Measurements from ENCODE around the gene NGEF.

NGEF gene

DNA sequence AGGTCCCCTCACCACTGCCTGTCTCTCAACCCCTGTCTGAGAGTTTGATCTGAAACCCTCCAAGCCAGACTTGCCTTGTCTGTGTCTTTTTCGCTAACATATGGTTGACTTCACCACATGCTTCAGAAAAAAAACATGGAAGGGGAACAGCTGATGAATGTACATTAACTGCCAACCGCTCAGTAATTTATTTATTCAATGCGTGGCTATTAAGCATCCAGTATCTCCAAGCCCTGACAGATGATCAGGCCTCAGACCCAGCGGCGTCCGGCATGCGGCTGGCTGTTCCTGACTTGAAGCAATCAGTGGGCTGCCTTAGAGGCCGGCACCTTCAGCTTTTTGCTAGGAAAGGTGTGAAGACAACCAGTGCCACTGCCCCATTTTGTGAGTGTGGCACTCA lies 62.3 kb downstream of the NGEF start:
- TF ChIP-seq ZFX (IDR thresholded peaks at IDR 0.05; ENCODE audit: borderline replicate concordance), result no peak
- TF ChIP-seq, protein P1, sequence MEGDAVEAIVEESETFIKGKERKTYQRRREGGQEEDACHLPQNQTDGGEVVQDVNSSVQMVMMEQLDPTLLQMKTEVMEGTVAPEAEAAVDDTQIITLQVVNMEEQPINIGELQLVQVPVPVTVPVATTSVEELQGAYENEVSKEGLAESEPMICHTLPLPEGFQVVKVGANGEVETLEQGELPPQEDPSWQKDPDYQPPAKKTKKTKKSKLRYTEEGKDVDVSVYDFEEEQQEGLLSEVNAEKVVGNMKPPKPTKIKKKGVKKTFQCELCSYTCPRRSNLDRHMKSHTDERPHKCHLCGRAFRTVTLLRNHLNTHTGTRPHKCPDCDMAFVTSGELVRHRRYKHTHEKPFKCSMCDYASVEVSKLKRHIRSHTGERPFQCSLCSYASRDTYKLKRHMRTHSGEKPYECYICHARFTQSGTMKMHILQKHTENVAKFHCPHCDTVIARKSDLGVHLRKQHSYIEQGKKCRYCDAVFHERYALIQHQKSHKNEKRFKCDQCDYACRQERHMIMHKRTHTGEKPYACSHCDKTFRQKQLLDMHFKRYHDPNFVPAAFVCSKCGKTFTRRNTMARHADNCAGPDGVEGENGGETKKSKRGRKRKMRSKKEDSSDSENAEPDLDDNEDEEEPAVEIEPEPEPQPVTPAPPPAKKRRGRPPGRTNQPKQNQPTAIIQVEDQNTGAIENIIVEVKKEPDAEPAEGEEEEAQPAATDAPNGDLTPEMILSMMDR (IDR thresholded peaks at IDR 0.05), result no peak
- H3K27ac ChIP-seq, result no peak overlapping the region

DNA sequence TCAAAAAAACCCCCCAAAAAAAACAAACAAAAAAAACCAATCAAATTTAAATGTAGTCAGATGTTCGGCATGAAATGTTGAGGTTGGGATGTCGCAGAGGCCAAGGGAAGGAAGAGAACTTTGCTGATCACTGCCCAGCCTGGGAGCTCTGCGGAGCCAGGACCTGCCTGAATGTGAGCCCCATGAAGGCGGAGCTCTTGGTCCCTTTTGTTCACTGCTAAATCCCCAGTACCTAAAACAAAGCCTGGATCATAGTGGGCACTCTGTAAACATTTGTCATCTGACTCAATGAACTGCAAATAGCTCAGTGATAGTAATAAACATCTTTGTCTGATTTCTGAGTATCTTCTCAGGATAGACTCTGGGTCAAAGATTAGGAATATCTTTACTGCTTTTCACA lies 64.0 kb downstream of the NGEF start:
- H3K27ac ChIP-seq, result no peak overlapping the region
- TF ChIP-seq, protein P1 (IDR thresholded peaks at IDR 0.05), result no peak
- TF ChIP-seq ZFX (IDR thresholded peaks at IDR 0.05; ENCODE audit: borderline replicate concordance), result no peak

DNA sequence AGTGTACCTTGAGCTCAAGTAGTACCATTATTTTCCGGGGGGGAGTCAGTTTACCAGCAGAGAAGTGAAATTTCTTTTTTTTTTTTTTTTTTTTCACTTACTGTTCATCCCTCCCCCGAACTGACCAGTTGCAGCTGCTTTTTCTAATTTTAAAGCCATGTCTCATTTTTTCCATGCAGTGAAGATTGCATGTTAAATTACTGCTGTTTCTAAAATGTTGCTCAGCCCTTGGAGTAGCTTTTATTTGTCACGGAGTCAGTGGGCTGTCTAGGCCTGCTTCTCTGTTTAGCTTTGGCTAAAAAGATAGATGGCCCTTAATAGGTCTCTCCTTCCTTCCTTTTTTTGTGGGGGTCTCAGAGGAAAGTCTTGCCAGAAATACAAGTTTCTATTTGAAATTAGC lies 70.2 kb downstream of the NGEF start:
- TF ChIP-seq, protein P1 (IDR thresholded peaks at IDR 0.05), result no peak
- no peak overlapping the region for H3K27ac ChIP-seq

DNA sequence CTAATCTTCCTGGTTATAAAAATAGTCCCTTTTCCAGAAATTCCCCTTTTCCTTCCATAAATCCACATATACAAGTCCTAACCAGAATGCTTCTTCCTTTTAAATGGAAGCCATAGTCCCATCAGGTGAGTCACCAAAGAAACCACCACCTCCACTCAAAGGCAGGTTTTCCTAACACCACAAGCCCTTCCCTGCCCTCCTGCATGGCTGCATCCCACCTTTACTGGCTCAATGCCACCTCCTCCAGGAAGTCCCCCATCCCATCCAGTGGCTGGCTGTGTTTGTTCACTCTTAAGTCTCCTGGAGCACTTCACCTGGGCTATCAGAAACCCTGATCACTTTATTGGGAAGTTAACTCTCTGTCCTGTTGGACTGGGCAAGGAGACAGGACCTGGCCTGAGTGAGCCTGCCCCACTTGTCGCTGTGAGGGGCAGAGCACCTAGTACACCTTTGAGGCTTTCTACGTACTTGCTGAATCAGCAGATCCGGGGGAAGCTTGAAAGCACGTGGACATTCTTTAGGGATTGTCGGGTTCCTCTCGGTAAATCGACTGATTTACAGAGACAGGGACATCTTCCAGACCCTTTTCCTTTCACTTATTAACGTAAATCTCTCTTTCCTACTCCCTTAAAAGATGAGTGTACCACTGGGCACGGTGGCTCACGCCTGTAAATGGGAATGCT lies 71.0 kb downstream of the NGEF start:
- TF ChIP-seq ZFX (IDR thresholded peaks at IDR 0.05; ENCODE audit: borderline replicate concordance), result no peak
- TF ChIP-seq, protein P1 (IDR thresholded peaks at IDR 0.05), result no peak
- H3K27ac ChIP-seq, result no peak overlapping the region

DNA sequence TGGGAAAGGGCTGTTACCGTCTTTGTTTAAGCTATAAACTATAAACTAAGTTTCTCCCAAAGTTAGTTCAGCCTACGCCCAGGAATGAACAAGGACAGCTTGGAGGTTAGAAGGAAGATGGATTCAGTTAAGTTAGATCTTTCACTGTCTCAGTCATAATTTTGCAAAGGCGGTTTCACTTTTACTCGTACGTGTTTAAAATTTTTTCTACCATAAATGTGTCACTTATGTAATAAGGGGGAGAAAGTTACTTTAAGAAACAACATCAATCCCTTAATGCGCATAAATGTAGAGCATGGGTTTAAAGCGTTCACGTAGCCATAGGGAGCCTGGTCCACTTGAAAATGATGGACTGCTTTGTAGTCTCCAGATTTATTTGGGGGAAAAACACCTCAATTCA lies 71.7 kb downstream of the NGEF start:
- H3K27ac ChIP-seq, result no peak overlapping the region
- no peak for TF ChIP-seq ZFX (IDR thresholded peaks at IDR 0.05; ENCODE audit: borderline replicate concordance)
- TF ChIP-seq, protein P1 (IDR thresholded peaks at IDR 0.05), result no peak

DNA sequence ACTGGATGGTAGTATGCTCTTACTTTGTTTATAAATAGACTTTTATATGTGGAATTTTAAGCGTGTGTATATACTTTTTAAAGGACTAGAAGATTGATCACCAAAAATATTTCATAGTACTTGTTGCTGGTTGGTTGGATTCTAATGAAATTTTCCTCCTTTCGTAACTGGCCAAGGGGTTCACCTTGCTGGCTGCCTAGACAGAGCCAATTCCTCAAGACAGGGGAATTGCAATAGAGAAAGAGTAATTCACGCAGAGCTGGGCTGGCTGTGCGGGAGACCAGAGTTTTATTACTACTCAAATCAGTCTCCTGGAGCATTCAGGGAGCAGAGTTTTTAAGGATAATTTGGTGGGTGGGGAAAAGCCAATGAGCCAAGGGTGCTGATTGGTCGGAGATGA lies 72.3 kb downstream of the NGEF start:
- no peak for TF ChIP-seq ZFX (IDR thresholded peaks at IDR 0.05; ENCODE audit: borderline replicate concordance)
- TF ChIP-seq, protein P1 (IDR thresholded peaks at IDR 0.05), result no peak
- H3K27ac ChIP-seq, result no peak overlapping the region

DNA sequence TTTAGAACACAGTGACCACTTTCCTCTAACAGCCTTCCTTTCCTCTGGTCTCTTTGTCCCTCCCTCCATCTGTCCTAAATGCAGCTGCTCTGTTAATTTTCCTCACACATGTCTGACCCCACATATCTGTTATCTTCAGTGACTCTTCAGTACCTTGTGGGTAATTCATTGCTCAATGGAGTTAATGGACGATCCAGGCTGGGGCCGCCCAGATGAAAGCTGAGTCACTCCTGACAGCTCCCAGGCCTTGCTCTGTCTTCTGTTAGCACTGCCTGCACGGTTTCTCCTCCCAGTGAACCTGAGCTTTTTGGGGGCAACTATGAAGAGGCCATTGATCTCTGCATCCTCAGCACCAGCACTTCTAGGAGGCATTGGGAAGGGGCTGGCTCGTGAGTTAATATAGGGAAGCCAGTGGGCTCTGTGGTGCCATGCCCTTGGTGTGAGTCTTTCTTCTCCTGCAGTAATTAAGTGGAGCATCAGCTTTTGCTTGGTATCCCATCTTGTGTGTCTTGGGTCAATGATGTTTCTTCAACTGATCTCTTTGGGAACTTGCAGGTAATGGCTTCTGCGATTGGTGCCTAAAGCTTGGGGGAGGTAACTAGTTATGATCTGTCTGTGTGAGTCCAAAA lies 75.7 kb downstream of the NGEF start:
- no peak overlapping the region for H3K27ac ChIP-seq
- TF ChIP-seq, protein P1 (IDR thresholded peaks at IDR 0.05), result no peak
- no peak for TF ChIP-seq ZFX (IDR thresholded peaks at IDR 0.05; ENCODE audit: borderline replicate concordance)

Measured in 22Rv1 (cell line).